ENCODE results near the gene DBI. TPM values are rescaled to one million over a fixed set of nuclear protein-coding genes. Genes with fewer than 3 reads are reported as not detected.
"Not testable (repeated sequence)": the region's sequence is repeated elsewhere in the genome, so short reads cannot be mapped to it uniquely, and the experiment has no call there.

DBI gene
- total and polyA plus RNA-seq, 4 donors = 129 to 633 (median 344) TPM

DNA sequence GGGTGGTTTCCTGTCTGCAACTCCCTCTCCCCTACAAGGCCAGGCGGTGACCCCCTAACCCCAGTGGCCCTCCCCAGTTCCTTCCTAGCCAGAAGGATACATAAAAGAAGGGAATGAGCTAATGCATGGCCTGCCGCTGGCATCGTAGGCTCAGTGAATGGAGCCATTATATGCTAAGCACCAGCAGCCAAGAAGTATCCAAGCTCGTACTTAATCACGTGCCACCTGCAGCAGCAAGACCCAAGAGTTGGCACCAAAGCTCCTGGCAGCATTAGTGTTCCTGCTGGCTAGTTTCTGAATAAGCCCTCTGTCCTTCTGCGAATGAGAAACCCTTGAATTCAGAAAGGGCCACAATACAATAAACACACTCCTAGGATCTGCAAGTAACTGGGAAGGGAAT, 4.3 kb downstream of the DBI start:
- peaks cover 28 to 36% (median 32%) of the 10 kb centered on the region in 4 donors for H3K36me3 ChIP-seq (ENCODE audit: control insufficient read depth in 4 of 4, insufficient read depth in 4 of 4, low read length in 4 of 4)

GRCh38 chr2:119372778-119373568, 6.2 kb downstream of the DBI start:
- Histone ChIP-seq H3K9me3 (ENCODE audit: control insufficient read depth in 4 of 4, insufficient read depth in 3 of 4, low read length in 3 of 4) (peaks cover 0 to 11% (median 0%) of the 10 kb centered on the region in 4 donors), H3K36me3 (ENCODE audit: control insufficient read depth in 4 of 4, insufficient read depth in 4 of 4, low read length in 4 of 4) (peaks cover 28 to 36% (median 32%) of the 10 kb centered on the region in 4 donors), H3K4me3 (no peak overlapping the region), H3K27me3 (ENCODE audit: control insufficient read depth in 3 of 3, insufficient read depth in 3 of 3, low read length in 2 of 3) (no peaks in the 10 kb centered on the region), H3K9ac (ENCODE audit: insufficient read depth in 1 of 2, low read length in 2 of 2) (no peak overlapping the region), H3K27ac (ENCODE audit: low read depth in 1 of 2, low read length in 1 of 2) (no peak overlapping the region), H3K4me1 (ENCODE audit: control insufficient read depth in 5 of 5, insufficient read depth in 5 of 5, low read length in 5 of 5) (peaks cover 0 to 5% (median 2%) of the 10 kb centered on the region in 5 donors)
- ATAC-seq (ENCODE audit: insufficient read depth, low FRiP score) (no peak), DNase-seq (no peak)
- TF ChIP-seq CTCF (IDR thresholded peaks at IDR 0.05; ENCODE audit: control extremely low read depth, extremely low read depth) = no peak
- WGBS, 2 donors = 84 to 96% methylated on average over 7 of the region's 7 CpGs

More for the DNA sequence above, 4.3 kb downstream of the DBI start:
- no peak for TF ChIP-seq CTCF (IDR thresholded peaks at IDR 0.05; ENCODE audit: control extremely low read depth, extremely low read depth)
- no peak for ATAC-seq (ENCODE audit: insufficient read depth, low FRiP score)
- Histone ChIP-seq H3K4me3 (no peak overlapping the region), H3K27me3 (ENCODE audit: control insufficient read depth in 3 of 3, insufficient read depth in 3 of 3, low read length in 2 of 3) (no peaks in the 10 kb centered on the region), H3K4me1 (ENCODE audit: control insufficient read depth in 5 of 5, insufficient read depth in 5 of 5, low read length in 5 of 5) (peaks cover 0 to 10% (median 7%) of the 10 kb centered on the region in 5 donors), H3K9me3 (ENCODE audit: control insufficient read depth in 4 of 4, insufficient read depth in 3 of 4, low read length in 3 of 4) (peaks cover 0 to 11% (median 0%) of the 10 kb centered on the region in 4 donors), H3K9ac (ENCODE audit: insufficient read depth in 1 of 2, low read length in 2 of 2) (no peak overlapping the region), H3K27ac (ENCODE audit: low read depth in 1 of 2, low read length in 1 of 2) (no peak overlapping the region)
- no peak for DNase-seq
- 94 to 95% methylated on average over 6 of the region's 6 CpGs for WGBS, 2 donors

- not testable (repeated sequence) for H3K4me1 ChIP-seq (ENCODE audit: control insufficient read depth in 5 of 5, insufficient read depth in 5 of 5, low read length in 5 of 5); H3K27me3 ChIP-seq (ENCODE audit: control insufficient read depth in 3 of 3, insufficient read depth in 3 of 3, low read length in 2 of 3)
Measured at GRCh38 chr2:119373907-119374745, 7.3 kb downstream of the DBI start.

GRCh38 chr2:119376406-119376805, 9.6 kb downstream of the DBI start:
- H3K9ac ChIP-seq (ENCODE audit: insufficient read depth in 1 of 2, low read length in 2 of 2); H3K27me3 ChIP-seq (ENCODE audit: control insufficient read depth in 3 of 3, insufficient read depth in 3 of 3, low read length in 2 of 3); ATAC-seq (ENCODE audit: insufficient read depth, low FRiP score); H3K27ac ChIP-seq (ENCODE audit: low read depth in 1 of 2, low read length in 1 of 2); H3K4me1 ChIP-seq (ENCODE audit: control insufficient read depth in 5 of 5, insufficient read depth in 5 of 5, low read length in 5 of 5); DNase-seq; H3K4me3 ChIP-seq: not testable (repeated sequence)
- WGBS, 2 donors = 93 to 95% methylated on average over 6 of the region's 6 CpGs
- H3K9me3 ChIP-seq (ENCODE audit: control insufficient read depth in 4 of 4, insufficient read depth in 3 of 4, low read length in 3 of 4) = peaks cover 0 to 11% (median 0%) of the 10 kb centered on the region in 4 donors
- peaks cover 11 to 24% (median 18%) of the 10 kb centered on the region in 4 donors for H3K36me3 ChIP-seq (ENCODE audit: control insufficient read depth in 4 of 4, insufficient read depth in 4 of 4, low read length in 4 of 4)

More at GRCh38 chr2:119373907-119374745, 7.3 kb downstream of the DBI start:
- Histone ChIP-seq H3K9me3 (ENCODE audit: control insufficient read depth in 4 of 4, insufficient read depth in 3 of 4, low read length in 3 of 4) (peaks cover 0 to 11% (median 0%) of the 10 kb centered on the region in 4 donors), H3K36me3 (ENCODE audit: control insufficient read depth in 4 of 4, insufficient read depth in 4 of 4, low read length in 4 of 4) (peaks cover 25 to 34% (median 29%) of the 10 kb centered on the region in 4 donors)
- H3K27ac ChIP-seq (ENCODE audit: low read depth in 1 of 2, low read length in 1 of 2); ATAC-seq (ENCODE audit: insufficient read depth, low FRiP score); H3K4me3 ChIP-seq; H3K9ac ChIP-seq (ENCODE audit: insufficient read depth in 1 of 2, low read length in 2 of 2); DNase-seq: not testable (repeated sequence)
- WGBS, 2 donors = 97 to 99% methylated on average over 5 of the region's 5 CpGs
